MV-4-11 (cell line): ENCODE results near the gene FGF4.
"Not testable (repeated sequence)": the region's sequence is repeated elsewhere in the genome, so short reads cannot be mapped to it uniquely, and the experiment has no call there.

Source experiments
- DNase-seq: peaks from one replicate; lab custom pipeline; 2025; lab: John Stamatoyannopoulos, UW

FGF4 gene

GRCh38 chr11:69773626-69774353, 1.4 kb downstream of the FGF4 start:
- no peak for DNase-seq

GRCh38 chr11:69771466-69771865, 3.7 kb downstream of the FGF4 start:
- no peak for DNase-seq

DNA sequence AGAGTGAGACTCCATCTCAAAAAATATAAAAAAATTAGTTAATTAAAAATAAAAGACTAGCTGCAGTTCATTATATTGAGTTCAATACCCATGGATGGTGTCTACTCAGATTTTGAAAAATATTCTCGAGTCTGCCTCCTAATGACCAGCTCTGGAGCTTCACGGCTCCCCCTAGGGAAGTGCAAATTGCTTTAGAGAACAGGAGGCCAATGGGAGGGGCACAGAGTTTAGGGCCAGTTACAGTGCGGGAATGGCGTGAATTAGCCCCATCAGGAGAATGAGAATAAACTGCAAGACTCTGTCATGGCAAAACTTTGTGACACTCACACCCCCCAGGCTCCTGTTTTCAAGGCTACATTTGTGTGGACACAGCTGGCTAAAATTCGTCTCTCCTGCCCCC, 4.6 kb downstream of the FGF4 start:
- no peak for DNase-seq

GRCh38 chr11:69765498-69765995, 9.6 kb downstream of the FGF4 start:
- no peak for DNase-seq

GRCh38 chr11:69764918-69765317, 10.2 kb downstream of the FGF4 start:
- DNase-seq: not testable (repeated sequence)

- DNase-seq: no peak
Measured at GRCh38 chr11:69760319-69760718, 14.8 kb downstream of the FGF4 start.

DNA sequence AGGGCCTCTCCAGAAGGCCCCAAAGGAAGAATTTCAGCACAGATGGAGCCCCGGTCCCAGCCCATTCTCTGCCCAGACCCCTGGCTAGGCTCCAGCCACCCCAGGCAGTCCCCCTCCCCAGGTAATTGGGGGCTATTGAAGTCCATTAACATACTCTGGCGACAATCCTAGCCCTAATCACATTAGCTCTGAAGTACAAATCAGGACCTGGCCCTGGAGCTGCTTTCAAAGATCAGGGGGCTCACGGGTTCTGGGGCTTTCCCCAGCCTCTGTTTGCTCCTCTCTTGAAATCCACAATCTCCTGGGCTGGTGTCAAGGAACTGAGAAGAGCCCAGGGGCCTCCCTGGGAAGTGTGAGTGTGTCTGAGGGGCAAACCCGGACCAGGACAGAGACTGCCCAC, 22.3 kb downstream of the FGF4 start:
- DNase-seq: no peak

- DNase-seq: no peak
Measured at GRCh38 chr11:69750875-69751597, 24.1 kb downstream of the FGF4 start.

DNA sequence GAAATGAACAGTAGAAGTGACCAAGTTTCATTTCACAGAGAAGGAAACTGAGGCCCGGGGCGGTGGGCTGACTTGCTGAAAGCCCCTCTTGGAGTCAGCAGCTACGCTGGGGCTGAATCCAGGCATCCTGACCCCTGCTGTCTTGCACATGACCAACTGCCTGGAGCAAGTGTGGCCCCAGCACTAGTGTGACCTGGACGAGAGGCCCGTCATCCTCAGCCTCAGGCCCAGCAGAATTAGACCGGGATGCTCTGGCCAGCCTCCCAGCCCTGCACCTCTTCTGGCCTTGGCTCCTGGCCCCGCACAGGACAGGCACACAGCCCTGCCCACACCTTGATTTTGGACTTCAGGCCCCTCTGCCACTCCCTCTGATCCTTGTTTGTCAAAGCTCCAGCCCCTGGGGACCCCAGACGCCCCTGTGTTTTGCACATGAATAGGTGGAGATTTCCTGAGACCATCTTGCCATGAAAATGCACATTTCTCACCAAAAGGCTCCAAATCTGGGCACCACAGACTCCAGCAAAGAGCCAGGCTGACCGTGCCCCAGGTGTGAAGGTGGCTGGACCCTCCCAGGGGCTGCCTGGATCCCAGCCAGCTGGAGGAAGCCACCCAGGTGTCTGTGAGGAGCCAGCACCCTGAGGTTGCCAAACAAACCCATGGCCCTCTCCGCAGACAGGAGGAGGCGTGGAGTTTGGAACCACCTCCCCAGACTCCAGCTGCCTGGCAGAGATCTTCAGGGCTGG, 24.9 kb downstream of the FGF4 start:
- DNase-seq: no peak

GRCh38 chr11:69748637-69749036, 26.5 kb downstream of the FGF4 start:
- DNase-seq: no peak

- DNase-seq: no peak
Measured at GRCh38 chr11:69746752-69747742, 28.1 kb downstream of the FGF4 start.

DNA sequence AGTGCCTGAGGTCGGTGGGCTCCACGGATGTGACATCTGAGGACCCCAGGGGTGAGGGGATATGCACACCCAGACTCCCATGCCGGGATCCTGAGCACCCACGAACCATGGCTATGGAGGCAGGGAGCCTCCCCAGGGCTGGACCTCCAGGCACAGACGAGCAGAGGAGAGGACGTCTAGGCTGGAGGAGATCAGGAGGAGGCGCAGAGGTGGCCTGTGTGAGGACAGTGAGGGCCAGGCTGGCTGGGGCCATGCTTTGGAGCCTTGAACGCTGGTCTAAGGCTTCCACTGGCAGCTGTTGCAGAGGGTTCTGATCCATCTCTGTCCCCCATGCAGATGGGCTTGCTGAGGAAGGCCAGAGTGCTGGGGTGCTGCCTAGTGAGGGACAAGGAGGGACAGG, 29.0 kb downstream of the FGF4 start:
- DNase-seq: no peak

- DNase-seq: no peak
Measured at GRCh38 chr11:69745201-69745600, 29.9 kb downstream of the FGF4 start.

DNA sequence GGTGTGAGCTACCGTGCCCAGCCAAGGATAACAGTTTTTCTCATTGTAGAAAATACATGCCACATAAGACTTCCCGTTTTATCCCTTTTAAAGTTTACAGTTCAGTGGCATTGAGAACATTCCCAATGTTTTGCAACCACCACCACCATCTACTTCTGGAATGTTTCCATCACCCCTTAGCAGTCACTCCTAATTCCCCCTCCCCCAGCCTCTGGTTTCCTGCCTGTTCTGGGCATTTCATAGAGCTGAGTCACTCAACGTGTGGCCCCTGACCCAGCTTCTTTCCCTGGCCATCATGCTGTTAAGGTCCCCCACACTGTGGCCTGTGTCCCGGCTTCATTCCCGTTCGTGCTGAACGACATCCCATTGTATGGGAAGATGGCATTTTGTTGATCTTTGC, 30.7 kb downstream of the FGF4 start:
- no peak for DNase-seq

GRCh38 chr11:69734841-69735240, 40.3 kb downstream of the FGF4 start:
- DNase-seq: no peak

GRCh38 chr11:69734367-69734766, 40.8 kb downstream of the FGF4 start:
- no peak for DNase-seq

DNA sequence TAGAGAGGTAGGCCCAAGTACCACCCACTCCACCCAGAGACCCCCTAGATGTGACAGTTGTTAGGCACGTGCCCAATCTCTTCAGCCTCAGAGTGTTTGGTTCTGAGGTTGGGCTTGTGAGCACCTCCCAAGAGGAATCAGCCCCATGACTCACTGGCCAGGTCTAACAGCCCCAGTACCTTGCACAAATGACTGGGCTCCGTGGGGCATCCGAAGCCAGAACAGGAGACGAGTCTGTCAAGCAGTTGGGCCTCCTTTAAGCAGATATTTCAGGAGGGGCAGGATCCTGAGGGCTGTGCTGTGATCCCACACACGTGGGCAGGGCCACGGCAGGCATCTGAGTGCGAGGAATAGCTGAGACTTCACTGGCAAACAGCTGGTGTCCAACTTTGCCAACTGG, 42.2 kb downstream of the FGF4 start:
- DNase-seq: no peak

- DNase-seq: no peak
Measured at GRCh38 chr11:69731110-69731509, 44.0 kb downstream of the FGF4 start.

DNA sequence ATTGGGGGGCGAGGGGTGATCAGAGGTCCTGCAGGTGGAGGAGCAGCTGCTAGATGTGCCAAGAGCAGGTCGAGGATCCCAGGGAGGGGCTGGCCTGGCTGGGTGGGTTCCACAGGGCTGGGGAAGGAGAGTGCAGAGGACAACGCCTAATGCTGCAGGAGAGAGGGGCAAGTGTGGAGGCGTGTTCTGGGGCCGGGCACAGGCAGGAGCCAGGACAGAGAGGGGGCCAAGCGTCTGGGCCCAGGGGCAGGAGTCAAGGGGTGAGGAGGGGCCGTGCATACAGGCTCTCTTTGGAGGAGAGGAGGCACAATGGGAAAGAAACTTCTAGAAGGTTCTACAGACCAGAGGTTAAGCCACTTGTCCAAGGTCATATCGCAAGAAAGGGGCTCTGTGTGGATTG, 44.6 kb downstream of the FGF4 start:
- DNase-seq: no peak

- no peak for DNase-seq
Measured at GRCh38 chr11:69729252-69729651, 45.9 kb downstream of the FGF4 start.

- no peak for DNase-seq
Measured at GRCh38 chr11:69727266-69727665, 47.9 kb downstream of the FGF4 start.

GRCh38 chr11:69726481-69726880, 48.7 kb downstream of the FGF4 start:
- no peak for DNase-seq
